Activated T-cell treated with anti-CD3 and anti-CD28 coated beads, Interleukin-2, amount 50 U/mL, for 48 hours (primary cell): ENCODE results near the gene TPM4.

Source experiments
- DNase-seq, 2 experiments: peaks; one replicate each; pipeline ENCODE4 v3.0.0-alpha.2; 2020

TPM4 gene

GRCh38 chr19:16133818-16134217 lies 57.5 kb downstream of the TPM4 start:
- DNase-seq, result no peak

- DNase-seq, result no peak
These were observed 58.2 kb downstream of the TPM4 start for GRCh38 chr19:16134510-16134909.

- no peak for DNase-seq
These were observed 59.3 kb downstream of the TPM4 start for GRCh38 chr19:16135430-16136127.

GRCh38 chr19:16136185-16136999 lies 60.1 kb downstream of the TPM4 start:
- no peak for DNase-seq

GRCh38 chr19:16139752-16140151 lies 63.5 kb downstream of the TPM4 start:
- DNase-seq, result no peak

GRCh38 chr19:16141043-16141442 lies 64.7 kb downstream of the TPM4 start:
- DNase-seq, result no peak

- no peak for DNase-seq
These were observed 65.8 kb downstream of the TPM4 start for GRCh38 chr19:16142032-16142580.

GRCh38 chr19:16143399-16144215 lies 67.3 kb downstream of the TPM4 start, which contains the start of gene HSH2D:
HSH2D (plus strand) TSS chr19:16143685; CDS start chr19:16148751, 5,066 bp downstream.
- DNase-seq, result peak; percentile 79 to 83

- no peak for DNase-seq
These were observed 67.9 kb downstream of the TPM4 start for GRCh38 chr19:16144216-16144581.

GRCh38 chr19:16146112-16146511 lies 69.8 kb downstream of the TPM4 start:
- DNase-seq, result no peak

- DNase-seq, result no peak
These were observed 72.3 kb downstream of the TPM4 start for GRCh38 chr19:16148443-16149229.
